Activated T-cell treated with anti-CD3 and anti-CD28 coated beads for 1 hour (primary cell): ENCODE data around the gene EFCC1.
"Not testable (repeated sequence)": the region's sequence is repeated elsewhere in the genome, so short reads cannot be mapped to it uniquely, and the experiment has no call there.

Experiments
- DNase-seq: peaks from one replicate; pipeline ENCODE4 v3.0.0-alpha.2; 2020; ENCODE audit warnings: low read depth

The EFCC1 gene

GRCh38 chr3:129081503-129081902 is 80.4 kb downstream of the EFCC1 start:
- DNase-seq: no peak

- DNase-seq: no peak
Observed at GRCh38 chr3:129082026-129082425, 80.9 kb downstream of the EFCC1 start.

DNA sequence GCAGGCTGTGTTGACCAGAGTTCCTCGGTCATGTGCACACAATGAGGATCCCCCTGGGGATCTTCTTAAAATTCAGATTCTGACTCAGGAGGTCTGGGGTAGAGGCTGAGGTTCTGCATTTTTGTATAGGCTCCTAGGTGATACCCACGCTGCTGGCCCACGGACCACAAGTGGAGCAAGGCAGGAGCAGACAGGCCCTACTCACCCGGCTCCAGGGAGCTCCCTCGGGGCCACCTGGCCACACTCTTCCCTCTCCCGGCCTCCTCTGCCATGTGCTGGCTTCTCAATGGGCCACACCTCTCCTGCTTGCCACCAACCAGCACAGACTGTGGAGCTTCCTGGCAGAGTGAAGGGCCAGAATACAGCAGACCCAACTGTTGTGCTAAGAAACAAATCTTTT is 83.4 kb downstream of the EFCC1 start:
- no peak for DNase-seq

DNA sequence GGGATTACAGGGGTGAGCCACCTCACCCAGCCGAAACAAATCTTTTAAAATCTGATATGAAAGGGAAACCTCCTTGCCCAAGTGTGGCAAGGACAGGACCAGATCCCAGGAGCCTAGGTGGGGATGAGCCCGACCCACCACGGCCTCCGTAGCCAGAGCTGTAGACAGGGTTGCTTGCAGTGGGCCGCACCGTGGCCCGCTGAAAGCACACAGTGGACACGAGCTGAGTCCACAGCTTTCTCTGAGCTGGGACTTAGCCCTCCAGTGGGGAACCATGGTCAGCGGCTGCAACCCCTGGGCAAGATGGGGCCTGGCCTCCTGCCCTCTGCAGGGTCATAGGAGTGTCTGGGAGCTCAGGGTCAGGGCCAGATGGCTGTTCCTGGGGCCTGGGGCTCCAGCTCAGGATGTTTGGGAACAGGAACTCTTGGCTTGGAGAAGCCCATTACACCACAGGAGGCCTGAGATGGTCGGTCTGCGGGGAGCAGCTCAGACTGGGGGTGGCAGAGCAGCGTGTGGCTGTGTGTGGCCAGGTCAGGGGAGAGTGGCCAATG is 84.1 kb downstream of the EFCC1 start:
- no peak for DNase-seq

GRCh38 chr3:129085818-129086217 is 84.7 kb downstream of the EFCC1 start:
- DNase-seq: no peak

DNA sequence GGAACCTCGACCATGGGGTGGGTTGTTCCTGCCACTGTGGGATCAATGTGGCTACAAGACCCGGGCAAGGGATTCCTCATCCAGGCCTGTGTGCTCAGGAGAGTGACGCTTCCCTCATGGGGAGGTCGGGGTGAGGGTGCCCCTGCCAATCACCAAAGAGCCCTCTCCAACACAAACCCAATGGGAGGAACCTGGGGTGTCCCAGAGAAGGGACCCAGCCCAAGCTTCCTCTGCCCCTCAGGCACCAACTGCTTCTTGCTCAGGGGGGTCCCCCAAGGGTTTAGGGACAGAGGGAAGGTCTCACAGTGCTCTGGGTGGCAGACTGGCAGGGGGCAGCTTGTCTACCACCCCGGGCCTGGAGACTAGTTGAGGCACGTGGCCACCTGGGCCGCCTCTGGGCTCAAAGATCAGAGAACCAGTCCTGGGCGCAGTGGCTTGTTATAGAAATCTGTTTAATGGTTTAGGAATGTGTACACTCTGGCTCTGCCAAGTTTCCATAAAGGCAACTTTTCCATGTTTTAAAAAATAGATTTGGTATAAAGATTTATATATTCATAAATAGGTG is 86.1 kb downstream of the EFCC1 start:
- DNase-seq: no peak

DNA sequence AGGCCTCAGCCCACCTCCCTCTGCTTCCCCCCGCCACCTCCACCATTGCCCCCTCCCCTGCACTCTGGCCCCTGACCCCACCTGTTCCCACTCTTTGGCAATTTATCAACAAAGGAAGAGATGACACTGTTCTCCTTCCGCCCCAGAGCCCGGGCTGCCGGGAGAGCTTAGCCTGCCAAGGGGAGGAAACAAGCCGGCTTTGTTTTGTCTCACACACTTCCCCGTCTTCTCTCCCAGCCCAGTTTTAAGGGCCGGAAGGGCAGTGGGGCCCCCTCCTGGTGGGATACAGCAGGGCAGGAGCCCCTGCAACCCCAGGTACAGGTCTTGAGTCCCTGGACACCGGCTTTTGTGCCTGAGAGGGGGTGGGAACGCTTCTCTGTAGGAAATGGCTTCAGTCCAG is 86.8 kb downstream of the EFCC1 start:
- not testable (repeated sequence) for DNase-seq

DNA sequence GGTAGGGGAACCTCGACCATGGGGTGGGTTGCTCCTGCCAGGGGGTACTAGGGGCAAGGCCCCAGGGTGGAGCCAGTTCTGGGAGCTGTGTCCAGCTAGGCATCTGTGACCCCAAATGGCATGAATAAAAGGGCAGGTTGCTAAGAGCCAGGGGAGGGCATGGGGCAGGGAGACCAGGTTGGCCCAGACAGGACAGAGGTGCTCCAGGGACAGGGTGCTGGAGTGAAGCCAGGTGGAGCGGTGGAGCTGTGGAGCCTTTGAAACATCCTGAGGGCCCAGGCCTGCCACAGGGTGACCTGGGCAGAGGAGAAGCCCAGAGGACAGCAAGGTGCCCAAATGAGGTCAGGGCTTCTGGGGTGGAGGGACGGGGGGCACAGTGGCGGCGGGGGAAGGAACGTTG is 87.2 kb downstream of the EFCC1 start:
- not testable (repeated sequence) for DNase-seq
